Measurements from ENCODE around the gene SFSWAP. TPM values are rescaled to one million over a fixed set of nuclear protein-coding genes. Genes with fewer than 3 reads are reported as not detected.

Gene SFSWAP
- total RNA-seq, 1 donor = 31.1 TPM

GRCh38 chr12:131752451-131752850, 41.6 kb downstream of the SFSWAP start:
- Histone ChIP-seq H2AFZ (ENCODE audit: low read length) (no peak overlapping the region), H3K36me3 (ENCODE audit: insufficient read depth, low read length) (peaks cover 46% of the 10 kb centered on the region), H3K4me3 (ENCODE audit: insufficient read depth, low read length) (no peak overlapping the region), H4K20me1 (ENCODE audit: insufficient read depth, low read length) (no peaks in the 10 kb centered on the region), H3K79me2 (ENCODE audit: insufficient read depth, low read length) (peaks cover 20% of the 10 kb centered on the region), H3K27ac (ENCODE audit: low read depth, low read length) (no peak overlapping the region), H3K4me2 (ENCODE audit: insufficient read depth, low read length) (no peak overlapping the region), H3K9me3 (ENCODE audit: low read depth, low read length) (no peaks in the 10 kb centered on the region), H3K4me1 (ENCODE audit: insufficient read depth, low read length) (no peaks in the 10 kb centered on the region), H3K27me3 (ENCODE audit: insufficient read depth, low read length) (no peaks in the 10 kb centered on the region)
- TF ChIP-seq CTCF (IDR thresholded peaks at IDR 0.05; ENCODE audit: extremely low read depth, low read depth, low read length) = no peak
- peak; percentile 38 for DNase-seq (ENCODE audit: insufficient read length, low spot score, missing footprints)

GRCh38 chr12:131753005-131753404, 42.1 kb downstream of the SFSWAP start:
- Histone ChIP-seq H2AFZ (ENCODE audit: low read length) (no peak overlapping the region), H4K20me1 (ENCODE audit: insufficient read depth, low read length) (no peaks in the 10 kb centered on the region), H3K36me3 (ENCODE audit: insufficient read depth, low read length) (peaks cover 47% of the 10 kb centered on the region), H3K27ac (ENCODE audit: low read depth, low read length) (no peak overlapping the region), H3K79me2 (ENCODE audit: insufficient read depth, low read length) (peaks cover 20% of the 10 kb centered on the region), H3K9me3 (ENCODE audit: low read depth, low read length) (no peaks in the 10 kb centered on the region), H3K27me3 (ENCODE audit: insufficient read depth, low read length) (no peaks in the 10 kb centered on the region), H3K4me2 (ENCODE audit: insufficient read depth, low read length) (no peak overlapping the region), H3K4me3 (ENCODE audit: insufficient read depth, low read length) (no peak overlapping the region), H3K4me1 (ENCODE audit: insufficient read depth, low read length) (no peaks in the 10 kb centered on the region)
- no peak for TF ChIP-seq CTCF (IDR thresholded peaks at IDR 0.05; ENCODE audit: extremely low read depth, low read depth, low read length)
- no peak for DNase-seq (ENCODE audit: insufficient read length, low spot score, missing footprints)

GRCh38 chr12:131753757-131754156, 42.9 kb downstream of the SFSWAP start:
- H3K4me3 ChIP-seq (ENCODE audit: insufficient read depth, low read length) = no peak overlapping the region
- no peak overlapping the region for H2AFZ ChIP-seq (ENCODE audit: low read length)
- peaks cover 20% of the 10 kb centered on the region for H3K79me2 ChIP-seq (ENCODE audit: insufficient read depth, low read length)
- H3K27me3 ChIP-seq (ENCODE audit: insufficient read depth, low read length) = no peaks in the 10 kb centered on the region
- TF ChIP-seq CTCF (IDR thresholded peaks at IDR 0.05; ENCODE audit: extremely low read depth, low read depth, low read length) = no peak
- H3K4me2 ChIP-seq (ENCODE audit: insufficient read depth, low read length) = no peak overlapping the region
- no peaks in the 10 kb centered on the region for H4K20me1 ChIP-seq (ENCODE audit: insufficient read depth, low read length)
- no peaks in the 10 kb centered on the region for H3K4me1 ChIP-seq (ENCODE audit: insufficient read depth, low read length)
- no peak overlapping the region for H3K27ac ChIP-seq (ENCODE audit: low read depth, low read length)
- H3K36me3 ChIP-seq (ENCODE audit: insufficient read depth, low read length) = peaks cover 55% of the 10 kb centered on the region
- DNase-seq (ENCODE audit: insufficient read length, low spot score, missing footprints) = peak; percentile 73
- no peaks in the 10 kb centered on the region for H3K9me3 ChIP-seq (ENCODE audit: low read depth, low read length)

- H3K9me3 ChIP-seq (ENCODE audit: low read depth, low read length) = no peaks in the 10 kb centered on the region
- no peak overlapping the region for H3K27ac ChIP-seq (ENCODE audit: low read depth, low read length)
- no peak overlapping the region for H3K4me2 ChIP-seq (ENCODE audit: insufficient read depth, low read length)
- H3K79me2 ChIP-seq (ENCODE audit: insufficient read depth, low read length) = peaks cover 20% of the 10 kb centered on the region
- no peak for TF ChIP-seq CTCF (IDR thresholded peaks at IDR 0.05; ENCODE audit: extremely low read depth, low read depth, low read length)
- DNase-seq (ENCODE audit: insufficient read length, low spot score, missing footprints) = peak; percentile 17
- no peaks in the 10 kb centered on the region for H3K4me1 ChIP-seq (ENCODE audit: insufficient read depth, low read length)
- H3K27me3 ChIP-seq (ENCODE audit: insufficient read depth, low read length) = no peaks in the 10 kb centered on the region
- H3K36me3 ChIP-seq (ENCODE audit: insufficient read depth, low read length) = peaks cover 58% of the 10 kb centered on the region
- no peak overlapping the region for H2AFZ ChIP-seq (ENCODE audit: low read length)
- H3K4me3 ChIP-seq (ENCODE audit: insufficient read depth, low read length) = no peak overlapping the region
- H4K20me1 ChIP-seq (ENCODE audit: insufficient read depth, low read length) = no peaks in the 10 kb centered on the region
These were observed 43.3 kb downstream of the SFSWAP start for GRCh38 chr12:131754184-131754583.

All from osteoblast (primary cell).